PC-9 (cell line): ENCODE measurements around the gene GTPBP3. TPM values are rescaled to one million over a fixed set of nuclear protein-coding genes. Genes with fewer than 3 reads are reported as not detected.

Experiments
- BruUV-seq: library from RNA; stranded (reverse); fragments of 400-500 nt; replicated peaks from 2 replicates; lab custom pipeline; 2021; lab: Mats Ljungman, UMichigan
- CTCF ChIA-PET: fragments of 300-600 bp; sonication (Branson Sonifier 250); formaldehyde crosslinking; loops from one replicate; lab custom pipeline; 2022; ENCODE audit warnings: antibody characterized with exemption; lab: Charles Lee
- POLR2A ChIA-PET: fragments of 300-600 bp; sonication (Branson Sonifier 250); formaldehyde crosslinking; loops from one replicate; lab custom pipeline; 2022; ENCODE audit warnings: antibody characterized with exemption; ENCODE audit not compliant: unreplicated experiment; lab: Charles Lee
- DNase-seq, 2 experiments: peaks; one replicate each; pipeline versions ENCODE4 v3.0.0 to v3.0.0-alpha.2; 2015 to 2022; ENCODE audit warnings: mixed read lengths in 1 of 2
- H2AFZ ChIP-seq: fragments of 200-600 bp; sonication (generic); 2 replicates; pipeline ENCODE4 v1.8.1; 2017; ENCODE audit warnings: antibody characterized with exemption
- H3F3A ChIP-seq: fragments of 200-600 bp; sonication (generic); 2 replicates; pipeline ENCODE4 v1.8.1; 2017; ENCODE audit warnings: antibody characterized with exemption, mild to moderate bottlenecking, low read depth; ENCODE audit not compliant: insufficient read depth
- H3K27ac ChIP-seq: fragments of 200-600 bp; sonication (generic); 2 replicates; pipeline ENCODE4 v1.6.1; 2016; ENCODE audit warnings: mixed run types
- H3K27me3 ChIP-seq: fragments of 200-600 bp; sonication (generic); 2 replicates; pipeline ENCODE4 v1.6.1; 2016; ENCODE audit warnings: low read depth, mixed run types; ENCODE audit not compliant: insufficient read depth
- H3K36me3 ChIP-seq: fragments of 200-600 bp; sonication (generic); 2 replicates; pipeline ENCODE4 v1.6.1; 2016; ENCODE audit warnings: low read depth, mixed run types
- H3K4me1 ChIP-seq: fragments of 200-600 bp; sonication (generic); replicated peaks from 2 replicates; pipeline ENCODE4 v1.6.1; 2016; ENCODE audit warnings: mixed run types; ENCODE audit not compliant: insufficient read depth
- H3K4me2 ChIP-seq: fragments of 200-600 bp; sonication (generic); 2 replicates; pipeline ENCODE4 v1.6.1; 2017; ENCODE audit warnings: mixed run types
- H3K4me3 ChIP-seq: fragments of 200-600 bp; sonication (generic); 2 replicates; pipeline ENCODE4 v1.6.1; 2016; ENCODE audit warnings: mixed run types
- H3K79me2 ChIP-seq: fragments of 200-600 bp; sonication (generic); 2 replicates; pipeline ENCODE4 v1.6.1; 2017; ENCODE audit warnings: low read depth, mixed run types
- H3K9me2 ChIP-seq: fragments of 200-600 bp; sonication (generic); 2 replicates; pipeline ENCODE4 v1.8.1; 2017; ENCODE audit warnings: mild to moderate bottlenecking; ENCODE audit not compliant: insufficient read depth
- H3K9me3 ChIP-seq: fragments of 200-600 bp; sonication (generic); 2 replicates; pipeline ENCODE4 v1.8.1; 2016; ENCODE audit warnings: low read depth; ENCODE audit not compliant: insufficient read depth
- H4K20me1 ChIP-seq: fragments of 200-600 bp; sonication (generic); 2 replicates; pipeline ENCODE4 v1.8.1; 2017; ENCODE audit not compliant: insufficient read depth
- EZH2 ChIP-seq: fragments of 200-600 bp; sonication (generic); IDR thresholded peaks from 2 replicates; pipeline ENCODE4 v1.8.0; 2017; ENCODE audit warnings: antibody characterized with exemption, low read depth
- intact Hi-C: fragments of 100-400 bp; cut with micrococcal nuclease; formaldehyde crosslinking; loops from one replicate; pipeline ENCODE4 v1.10.0; 2022; ENCODE audit not compliant: unreplicated experiment
- total RNA-seq: library from RNA; stranded (reverse); gene quantifications from 2 replicates; pipeline ENCODE4 v1.2.3, GENCODE V29; 2021
- TF ChIP-seq, protein P1 (sequence below): fragments of 200-600 bp; sonication (generic); conservative IDR thresholded peaks from 2 replicates; pipeline ENCODE4 v1.6.1; 2017; ENCODE audit warnings: mixed run types, antibody characterized with exemption, mild to moderate bottlenecking, moderate library complexity

GTPBP3 gene
- total RNA-seq, 1 experiment from 2014 or later, result 50.7 TPM

DNA sequence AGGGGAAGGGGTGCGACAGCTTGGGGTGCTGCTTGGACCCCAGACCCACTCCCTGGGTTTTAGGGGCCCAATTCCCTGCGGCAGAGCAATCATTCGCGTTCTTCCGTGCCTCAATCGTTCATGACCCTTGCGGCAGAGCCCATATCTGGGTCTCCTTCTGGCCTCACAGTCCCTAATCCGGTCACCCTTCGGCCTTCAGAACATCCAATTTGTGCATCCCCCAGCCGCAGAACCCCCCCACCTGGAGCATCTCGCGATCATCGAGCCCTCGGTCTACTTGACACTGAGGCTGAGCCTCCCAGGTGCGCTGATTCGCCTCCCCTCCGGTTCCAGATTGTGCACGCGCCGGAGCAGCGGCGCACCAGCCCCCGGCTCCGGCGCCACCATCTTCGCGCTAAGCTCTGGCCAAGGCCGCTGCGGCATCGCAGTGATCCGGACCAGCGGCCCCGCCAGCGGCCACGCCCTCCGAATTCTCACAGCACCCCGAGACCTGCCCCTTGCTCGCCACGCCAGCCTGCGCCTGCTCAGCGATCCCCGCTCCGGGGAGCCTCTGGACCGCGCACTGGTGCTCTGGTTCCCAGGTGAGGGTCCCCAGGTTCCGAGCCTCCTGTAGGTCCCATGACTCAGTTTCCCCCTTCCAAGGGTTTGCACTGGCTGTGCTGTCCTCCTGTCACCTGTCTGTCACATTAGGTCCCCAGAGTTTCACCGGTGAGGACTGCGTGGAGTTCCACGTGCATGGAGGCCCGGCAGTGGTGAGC, 501 bp downstream of the GTPBP3 start:
- Histone ChIP-seq H3K4me2 (peak overlapping the region; percentile 80), H3K4me3 (peak overlapping the region; percentile 74), H4K20me1 (no peaks in the 10 kb centered on the region; the same call in 1 of the 2 replicates), H3K4me1 (peaks cover 32% of the 10 kb centered on the region), H3F3A (peaks cover 47% of the 10 kb centered on the region; the same call in 1 of the 2 replicates), H3K36me3 (peaks cover 6% of the 10 kb centered on the region; the same call in 1 of the 2 replicates), H3K9me2 (no peaks in the 10 kb centered on the region), H3K79me2 (peaks cover 18% of the 10 kb centered on the region), H3K27ac (no peak overlapping the region), H3K9me3 (no peaks in the 10 kb centered on the region), H2AFZ (peak overlapping the region; percentile 76), H3K27me3 (no peaks in the 10 kb centered on the region)
- ChIA-PET POLR2A (interaction anchor here (0.6 to 0.7 kb wide), 2 partner anchors 21 to 37 kb away, joined by 3 to 20 read pairs; no protein-coding TSS in a partner anchor), CTCF (no interaction called here)
- DNase-seq, result no peak
- BruUV-seq, result no TSS peak
- no peak for TF ChIP-seq EZH2
- TF ChIP-seq, protein P1, sequence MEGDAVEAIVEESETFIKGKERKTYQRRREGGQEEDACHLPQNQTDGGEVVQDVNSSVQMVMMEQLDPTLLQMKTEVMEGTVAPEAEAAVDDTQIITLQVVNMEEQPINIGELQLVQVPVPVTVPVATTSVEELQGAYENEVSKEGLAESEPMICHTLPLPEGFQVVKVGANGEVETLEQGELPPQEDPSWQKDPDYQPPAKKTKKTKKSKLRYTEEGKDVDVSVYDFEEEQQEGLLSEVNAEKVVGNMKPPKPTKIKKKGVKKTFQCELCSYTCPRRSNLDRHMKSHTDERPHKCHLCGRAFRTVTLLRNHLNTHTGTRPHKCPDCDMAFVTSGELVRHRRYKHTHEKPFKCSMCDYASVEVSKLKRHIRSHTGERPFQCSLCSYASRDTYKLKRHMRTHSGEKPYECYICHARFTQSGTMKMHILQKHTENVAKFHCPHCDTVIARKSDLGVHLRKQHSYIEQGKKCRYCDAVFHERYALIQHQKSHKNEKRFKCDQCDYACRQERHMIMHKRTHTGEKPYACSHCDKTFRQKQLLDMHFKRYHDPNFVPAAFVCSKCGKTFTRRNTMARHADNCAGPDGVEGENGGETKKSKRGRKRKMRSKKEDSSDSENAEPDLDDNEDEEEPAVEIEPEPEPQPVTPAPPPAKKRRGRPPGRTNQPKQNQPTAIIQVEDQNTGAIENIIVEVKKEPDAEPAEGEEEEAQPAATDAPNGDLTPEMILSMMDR, result no peak
- intact Hi-C loops, result loop anchor here (1.0 kb wide), 1 partner anchor 29 kb away; the partner anchor contains the start of gene DDA1

DNA sequence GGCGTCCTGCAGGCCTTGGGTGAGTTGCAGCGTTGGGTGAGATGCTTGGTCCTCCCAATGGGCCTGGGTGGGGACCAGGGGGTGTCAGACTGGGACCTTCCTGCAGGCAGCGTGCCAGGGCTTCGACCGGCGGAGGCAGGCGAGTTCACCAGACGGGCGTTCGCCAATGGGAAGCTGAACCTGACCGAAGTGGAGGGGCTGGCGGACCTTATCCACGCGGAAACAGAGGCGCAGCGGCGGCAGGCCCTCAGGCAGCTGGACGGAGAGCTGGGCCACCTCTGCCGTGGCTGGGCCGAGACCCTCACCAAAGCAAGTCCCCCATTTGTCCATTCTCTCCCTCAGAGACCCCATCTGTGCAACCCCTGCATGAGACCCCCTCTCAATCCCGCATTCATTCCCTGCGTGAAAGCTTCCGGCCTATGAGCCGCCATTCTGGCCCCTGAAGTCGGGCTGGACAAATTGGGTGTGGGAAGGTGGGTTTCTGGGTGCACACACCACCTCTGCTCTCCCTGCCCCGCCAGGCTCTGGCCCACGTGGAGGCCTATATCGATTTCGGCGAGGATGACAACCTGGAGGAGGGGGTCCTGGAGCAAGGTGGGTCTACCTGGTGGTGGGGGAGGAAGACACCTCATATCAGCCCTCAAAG, 1.2 kb downstream of the GTPBP3 start:
- peaks cover 28% of the 10 kb centered on the region for H3K4me1 ChIP-seq
- peaks cover 6% of the 10 kb centered on the region; the same call in 1 of the 2 replicates for H3K36me3 ChIP-seq
- H3K27ac ChIP-seq, result no peak overlapping the region
- TF ChIP-seq, protein P1, result no peak
- no peak for TF ChIP-seq EZH2
- peak overlapping the region; percentile 74; the same call in 1 of the 2 replicates for H3K4me3 ChIP-seq
- DNase-seq, result no peak
- no peaks in the 10 kb centered on the region for H3K9me2 ChIP-seq
- H3K9me3 ChIP-seq, result no peaks in the 10 kb centered on the region
- H3K4me2 ChIP-seq, result peak overlapping the region; percentile 80
- CTCF ChIA-PET, result no interaction called here
- H2AFZ ChIP-seq, result no peak overlapping the region
- POLR2A ChIA-PET, result interaction anchor here (0.6 kb wide), 1 partner anchor 22 kb away, joined by 3 read pairs; no protein-coding TSS in a partner anchor
- peaks cover 18% of the 10 kb centered on the region for H3K79me2 ChIP-seq
- H3F3A ChIP-seq, result peaks cover 44% of the 10 kb centered on the region; the same call in 1 of the 2 replicates
- no peaks in the 10 kb centered on the region for H3K27me3 ChIP-seq
- H4K20me1 ChIP-seq, result no peaks in the 10 kb centered on the region; the same call in 1 of the 2 replicates
- no TSS peak for BruUV-seq
- intact Hi-C loops, result no loop called here

- no peak overlapping the region for H3K27ac ChIP-seq
- H3K9me2 ChIP-seq, result no peaks in the 10 kb centered on the region
- intact Hi-C loops, result no loop called here
- POLR2A ChIA-PET, result no interaction called here
- no peak overlapping the region for H3K4me3 ChIP-seq
- CTCF ChIA-PET, result no interaction called here
- H2AFZ ChIP-seq, result no peak overlapping the region
- H3K9me3 ChIP-seq, result no peaks in the 10 kb centered on the region
- peak overlapping the region; percentile 80; the same call in 1 of the 2 replicates for H3K4me2 ChIP-seq
- H3K27me3 ChIP-seq, result no peaks in the 10 kb centered on the region
- no peak for DNase-seq
- H4K20me1 ChIP-seq, result no peaks in the 10 kb centered on the region; the same call in 1 of the 2 replicates
- peaks cover 18% of the 10 kb centered on the region for H3K79me2 ChIP-seq
- no TSS peak for BruUV-seq
- peaks cover 48% of the 10 kb centered on the region; the same call in 1 of the 2 replicates for H3F3A ChIP-seq
- peaks cover 6% of the 10 kb centered on the region; the same call in 1 of the 2 replicates for H3K36me3 ChIP-seq
- H3K4me1 ChIP-seq, result peaks cover 22% of the 10 kb centered on the region
- no peak for TF ChIP-seq EZH2
These were observed 1.9 kb downstream of the GTPBP3 start for GRCh38 chr19:17339088-17339741.
